ENCODE results near the gene DYRK1A. TPM values are rescaled to one million over a fixed set of nuclear protein-coding genes. Genes with fewer than 3 reads are reported as not detected.

DYRK1A gene
- total and polyA plus RNA-seq, 10 of the 15 experiments (the other 5 are each of a cell fraction or from before 2014, with no cell fraction given) = 2.4 to 68.6 (median 30.7) TPM

GRCh38 chr21:37421306-37421705, 54.7 kb downstream of the DYRK1A start:
- ChIA-PET CTCF (interaction anchor here (1.8 kb wide), 1 partner anchor 10 kb away, joined by 5 read pairs; no protein-coding TSS in a partner anchor), SMC1A (ENCODE audit: uncharacterized antibody, unreplicated experiment) (interaction anchor here (1.1 to 1.7 kb wide), 3 partner anchors 11 to 16 kb away, joined by 4 to 6 read pairs (median 4); no protein-coding TSS in a partner anchor), RAD21 (ENCODE audit: unreplicated experiment) (no interaction called here), POLR2A (interaction anchor here (1.0 kb wide), 1 partner anchor 8 kb away, joined by 3 read pairs; no protein-coding TSS in a partner anchor)
- no TSS peak for BruUV-seq (replicated peaks)
- no peak overlapping the region for H2AFZ ChIP-seq (ENCODE audit: control insufficient read depth, low read depth, low read length)
- no peaks in the 10 kb centered on the region for H3K4me1 ChIP-seq (ENCODE audit: control insufficient read depth, insufficient read depth, low read length)
- no peak overlapping the region for H3K27ac ChIP-seq (ENCODE audit: control insufficient read depth, insufficient read depth)
- peaks cover 2% of the 10 kb centered on the region; the same call in 1 of the 3 replicates for H3K9me3 ChIP-seq (replicated peaks; ENCODE audit: control insufficient read depth, insufficient read depth, low read length)
- in situ Hi-C loops (cut with MboI) (no loop called here), intact Hi-C loops (cut with micrococcal nuclease; ENCODE audit: unreplicated experiment) (no loop called here)
- H3K36me3 ChIP-seq (ENCODE audit: control insufficient read depth in 2 of 2, insufficient read depth in 2 of 2, low read length in 1 of 2) = peaks cover 4 to 24% of the 10 kb centered on the region in 2 experiments; a peak in 3 of 4 replicates
- FAIRE-seq = no peak
- H3K9ac ChIP-seq (ENCODE audit: control insufficient read depth, insufficient read depth, low read length) = no peak overlapping the region
- DNase-seq (ENCODE audit: low read depth, low spot score) = no peak
- WGBS (ENCODE audit: insufficient coverage, insufficient replicate concordance, low lambda C conversion rate, missing lambda C conversion rate) = 97% methylated on average over 8 of the region's 8 CpGs
- no peak overlapping the region for H3K4me3 ChIP-seq
- no peaks in the 10 kb centered on the region for H3K27me3 ChIP-seq (replicated peaks in 1 of 2; ENCODE audit: control insufficient read depth in 2 of 2, insufficient read depth in 2 of 2, low read length in 1 of 2)
- H3K79me2 ChIP-seq (ENCODE audit: control insufficient read depth, insufficient read depth, low read length) = peaks cover 77% of the 10 kb centered on the region
- H4K20me1 ChIP-seq (ENCODE audit: control insufficient read depth, insufficient read depth) = no peaks in the 10 kb centered on the region
- H3K4me2 ChIP-seq (ENCODE audit: control insufficient read depth, insufficient read depth) = no peak overlapping the region
- ATAC-seq = no peak
- TF ChIP-seq KLF5 (IDR thresholded peaks at IDR 0.05; ENCODE audit: partially characterized antibody) (no peak), SMAD5 (IDR thresholded peaks at IDR 0.05; ENCODE audit: low read depth) (no peak), ZSCAN29 (IDR thresholded peaks at IDR 0.05) (no peak), HDAC2 (IDR thresholded peaks at IDR 0.05) (no peak), DPF2 (IDR thresholded peaks at IDR 0.05) (no peak), CTCF (IDR thresholded peaks at IDR 0.05 in 2 of 3, conservative IDR thresholded peaks at IDR 0.05 in 1 of 3; ENCODE audit: control insufficient read depth in 2 of 3, extremely low read depth in 1 of 3, insufficient read depth in 1 of 3, low read depth in 3 of 3, low read length in 3 of 3) (no peak), POLR2AphosphoS5 (IDR thresholded peaks at IDR 0.05; ENCODE audit: low read length) (no peak), CEBPZ (IDR thresholded peaks at IDR 0.05; ENCODE audit: low read depth, low read length) (no peak), NR2C1 (IDR thresholded peaks at IDR 0.05) (no peak), NR2C2 (IDR thresholded peaks at IDR 0.05; ENCODE audit: borderline replicate concordance, control insufficient read depth, insufficient read length, low read depth) (no peak)
- TF ChIP-seq, protein P1, sequence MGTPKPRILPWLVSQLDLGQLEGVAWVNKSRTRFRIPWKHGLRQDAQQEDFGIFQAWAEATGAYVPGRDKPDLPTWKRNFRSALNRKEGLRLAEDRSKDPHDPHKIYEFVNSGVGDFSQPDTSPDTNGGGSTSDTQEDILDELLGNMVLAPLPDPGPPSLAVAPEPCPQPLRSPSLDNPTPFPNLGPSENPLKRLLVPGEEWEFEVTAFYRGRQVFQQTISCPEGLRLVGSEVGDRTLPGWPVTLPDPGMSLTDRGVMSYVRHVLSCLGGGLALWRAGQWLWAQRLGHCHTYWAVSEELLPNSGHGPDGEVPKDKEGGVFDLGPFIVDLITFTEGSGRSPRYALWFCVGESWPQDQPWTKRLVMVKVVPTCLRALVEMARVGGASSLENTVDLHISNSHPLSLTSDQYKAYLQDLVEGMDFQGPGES (IDR thresholded peaks at IDR 0.05) = no peak
- TF ChIP-seq, protein P2, sequence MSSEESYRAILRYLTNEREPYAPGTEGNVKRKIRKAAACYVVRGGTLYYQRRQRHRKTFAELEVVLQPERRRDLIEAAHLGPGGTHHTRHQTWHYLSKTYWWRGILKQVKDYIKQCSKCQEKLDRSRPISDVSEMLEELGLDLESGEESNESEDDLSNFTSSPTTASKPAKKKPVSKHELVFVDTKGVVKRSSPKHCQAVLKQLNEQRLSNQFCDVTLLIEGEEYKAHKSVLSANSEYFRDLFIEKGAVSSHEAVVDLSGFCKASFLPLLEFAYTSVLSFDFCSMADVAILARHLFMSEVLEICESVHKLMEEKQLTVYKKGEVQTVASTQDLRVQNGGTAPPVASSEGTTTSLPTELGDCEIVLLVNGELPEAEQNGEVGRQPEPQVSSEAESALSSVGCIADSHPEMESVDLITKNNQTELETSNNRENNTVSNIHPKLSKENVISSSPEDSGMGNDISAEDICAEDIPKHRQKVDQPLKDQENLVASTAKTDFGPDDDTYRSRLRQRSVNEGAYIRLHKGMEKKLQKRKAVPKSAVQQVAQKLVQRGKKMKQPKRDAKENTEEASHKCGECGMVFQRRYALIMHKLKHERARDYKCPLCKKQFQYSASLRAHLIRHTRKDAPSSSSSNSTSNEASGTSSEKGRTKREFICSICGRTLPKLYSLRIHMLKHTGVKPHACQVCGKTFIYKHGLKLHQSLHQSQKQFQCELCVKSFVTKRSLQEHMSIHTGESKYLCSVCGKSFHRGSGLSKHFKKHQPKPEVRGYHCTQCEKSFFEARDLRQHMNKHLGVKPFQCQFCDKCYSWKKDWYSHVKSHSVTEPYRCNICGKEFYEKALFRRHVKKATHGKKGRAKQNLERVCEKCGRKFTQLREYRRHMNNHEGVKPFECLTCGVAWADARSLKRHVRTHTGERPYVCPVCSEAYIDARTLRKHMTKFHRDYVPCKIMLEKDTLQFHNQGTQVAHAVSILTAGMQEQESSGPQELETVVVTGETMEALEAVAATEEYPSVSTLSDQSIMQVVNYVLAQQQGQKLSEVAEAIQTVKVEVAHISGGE (CRISPR knock-in tag; IDR thresholded peaks at IDR 0.05) = no peak
- TF ChIP-seq, protein P3, sequence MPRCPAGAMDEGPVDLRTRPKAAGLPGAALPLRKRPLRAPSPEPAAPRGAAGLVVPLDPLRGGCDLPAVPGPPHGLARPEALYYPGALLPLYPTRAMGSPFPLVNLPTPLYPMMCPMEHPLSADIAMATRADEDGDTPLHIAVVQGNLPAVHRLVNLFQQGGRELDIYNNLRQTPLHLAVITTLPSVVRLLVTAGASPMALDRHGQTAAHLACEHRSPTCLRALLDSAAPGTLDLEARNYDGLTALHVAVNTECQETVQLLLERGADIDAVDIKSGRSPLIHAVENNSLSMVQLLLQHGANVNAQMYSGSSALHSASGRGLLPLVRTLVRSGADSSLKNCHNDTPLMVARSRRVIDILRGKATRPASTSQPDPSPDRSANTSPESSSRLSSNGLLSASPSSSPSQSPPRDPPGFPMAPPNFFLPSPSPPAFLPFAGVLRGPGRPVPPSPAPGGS (IDR thresholded peaks at IDR 0.05; ENCODE audit: borderline replicate concordance, insufficient read depth, low read depth, low read length, poor library complexity, severe bottlenecking) = no peak

Measured in GM12878 (cell line).